ENCODE data around the gene USHBP1.

GRCh38 chr19:17286263-17286662 is 21.7 kb upstream of the USHBP1 start:
- TF ChIP-seq CTCF (IDR thresholded peaks at IDR 0.05) (no peak), POLR2A (IDR thresholded peaks at IDR 0.05) (no peak)

Data from upper lobe of left lung (tissue), 4 donors.